ENCODE data around the gene SCN5A. TPM values are rescaled to one million over a fixed set of nuclear protein-coding genes. Genes with fewer than 3 reads are reported as not detected.

The SCN5A gene
- total and polyA plus RNA-seq, 2 experiments from 2014 or later = 10.2 to 10.6 TPM

- no peak overlapping the region for H3K27ac Mint-ChIP-seq
- H3K4me3 Mint-ChIP-seq = no peak overlapping the region
- Histone ChIP-seq H3K27ac (ENCODE audit: low read depth) (no peak overlapping the region), H2AFZ (no peak overlapping the region), H3K27me3 (ENCODE audit: insufficient read depth) (no peaks in the 10 kb centered on the region), H3K4me1 (ENCODE audit: insufficient read depth) (no peaks in the 10 kb centered on the region), H3F3A (replicated peaks; ENCODE audit: low read depth) (no peaks in the 10 kb centered on the region), H3K4me3 (no peak overlapping the region), H3K4me2 (no peak overlapping the region), H3K36me3 (ENCODE audit: insufficient read depth) (no peaks in the 10 kb centered on the region), H3K79me2 (replicated peaks; ENCODE audit: insufficient read depth) (no peaks in the 10 kb centered on the region), H4K20me1 (replicated peaks; ENCODE audit: insufficient read depth) (no peaks in the 10 kb centered on the region), H3K9me2 (ENCODE audit: insufficient read depth) (no peaks in the 10 kb centered on the region)
- H3K4me1 Mint-ChIP-seq = no peaks in the 10 kb centered on the region; the same call in 2 of the 3 replicates
- DNase-seq (ENCODE audit: low spot score) (no peak), ATAC-seq (no peak)
- peaks cover 3% of the 10 kb centered on the region for H3K27me3 Mint-ChIP-seq (ENCODE audit: insufficient read depth, low read depth, poor library complexity)
- TF ChIP-seq EZH2phosphoT487 (IDR thresholded peaks at IDR 0.05; ENCODE audit: unreplicated experiment) (no peak), CREB1 (CRISPR knock-in tag; IDR thresholded peaks at IDR 0.05; ENCODE audit: low read depth) (no peak), JUNB (IDR thresholded peaks at IDR 0.05; ENCODE audit: unreplicated experiment) (no peak), ZNF114 (CRISPR knock-in tag; IDR thresholded peaks at IDR 0.05) (no peak), POLR2AphosphoS5 (IDR thresholded peaks at IDR 0.05; ENCODE audit: low read depth) (no peak)
- H3K9me3 Mint-ChIP-seq = no peaks in the 10 kb centered on the region
- peaks cover 15% of the 10 kb centered on the region; the same call in 2 of the 3 replicates for H3K36me3 Mint-ChIP-seq (ENCODE audit: low read depth)
These were observed 47.4 kb downstream of the SCN5A start for GRCh38 chr3:38601956-38602550.

DNA sequence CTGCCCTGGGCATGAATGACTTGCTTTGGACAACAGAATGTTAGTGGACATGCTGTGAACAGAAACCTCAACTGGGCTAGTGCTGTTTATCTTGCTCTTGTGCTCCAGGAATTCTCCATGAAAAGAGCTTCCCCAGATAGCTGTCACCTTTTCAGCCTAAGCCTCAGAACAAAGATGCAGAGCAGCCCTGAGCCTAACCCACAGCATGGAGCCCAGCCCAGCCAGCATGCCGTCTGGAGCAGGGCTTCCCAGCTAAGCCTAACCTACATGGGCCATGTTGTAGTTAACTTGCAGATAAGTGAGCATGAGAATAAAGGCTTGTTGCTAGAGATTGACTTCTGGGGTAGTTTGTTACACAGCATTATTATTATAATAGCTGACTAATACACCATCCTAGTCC is 48.9 kb downstream of the SCN5A start:
- no peaks in the 10 kb centered on the region for H3K4me1 ChIP-seq (ENCODE audit: insufficient read depth)
- H3K79me2 ChIP-seq (replicated peaks; ENCODE audit: insufficient read depth) = no peaks in the 10 kb centered on the region
- no peak overlapping the region for H3K27ac ChIP-seq (ENCODE audit: low read depth)
- H3K4me2 ChIP-seq = no peak overlapping the region
- H3K27me3 ChIP-seq (ENCODE audit: insufficient read depth) = no peaks in the 10 kb centered on the region
- Mint-ChIP-seq H3K36me3 (ENCODE audit: low read depth) (peaks cover 15% of the 10 kb centered on the region; the same call in 2 of the 3 replicates), H3K4me1 (no peaks in the 10 kb centered on the region; the same call in 2 of the 3 replicates), H3K9me3 (no peaks in the 10 kb centered on the region), H3K27me3 (ENCODE audit: insufficient read depth, low read depth, poor library complexity) (peaks cover 5% of the 10 kb centered on the region), H3K27ac (no peak overlapping the region), H3K4me3 (no peak overlapping the region)
- H3K9me2 ChIP-seq (ENCODE audit: insufficient read depth) = no peaks in the 10 kb centered on the region
- ATAC-seq = peak; percentile 48; the same call in 2 of the 3 replicates
- H4K20me1 ChIP-seq (replicated peaks; ENCODE audit: insufficient read depth) = no peaks in the 10 kb centered on the region
- TF ChIP-seq REST (IDR thresholded peaks at IDR 0.05; ENCODE audit: unreplicated experiment) = no peak
- no peak overlapping the region for H3K4me3 ChIP-seq
- H3F3A ChIP-seq (replicated peaks; ENCODE audit: low read depth) = no peaks in the 10 kb centered on the region
- DNase-seq (ENCODE audit: low spot score) = no peak
- no peak overlapping the region for H2AFZ ChIP-seq
- no peaks in the 10 kb centered on the region for H3K36me3 ChIP-seq (ENCODE audit: insufficient read depth)

DNA sequence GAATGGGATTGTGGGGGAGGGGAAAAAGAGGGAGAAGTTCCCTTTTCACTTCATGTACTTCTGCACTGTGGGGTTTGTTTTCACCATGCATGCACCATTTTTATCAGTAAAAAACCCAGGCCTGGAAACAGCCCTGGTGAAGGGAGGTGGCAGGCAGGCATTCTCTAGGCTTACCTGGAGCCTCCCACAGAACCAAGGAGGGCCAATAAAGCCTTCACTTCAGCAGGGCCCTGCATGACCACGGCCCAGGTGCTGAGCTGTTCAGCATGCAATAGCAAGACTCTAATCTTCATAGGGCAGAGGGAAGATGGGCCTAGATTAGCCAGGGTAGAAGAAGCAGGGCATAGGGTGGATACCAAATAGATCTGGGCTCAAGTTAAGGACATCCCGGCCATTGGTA is 49.6 kb downstream of the SCN5A start:
- Histone ChIP-seq H3K27ac (ENCODE audit: low read depth) (no peak overlapping the region), H3K27me3 (ENCODE audit: insufficient read depth) (no peaks in the 10 kb centered on the region), H3K4me2 (no peak overlapping the region), H3K4me1 (ENCODE audit: insufficient read depth) (no peaks in the 10 kb centered on the region), H3K9me2 (ENCODE audit: insufficient read depth) (no peaks in the 10 kb centered on the region), H3K36me3 (ENCODE audit: insufficient read depth) (no peaks in the 10 kb centered on the region), H4K20me1 (replicated peaks; ENCODE audit: insufficient read depth) (no peaks in the 10 kb centered on the region), H3F3A (replicated peaks; ENCODE audit: low read depth) (no peaks in the 10 kb centered on the region), H3K4me3 (no peak overlapping the region), H2AFZ (no peak overlapping the region), H3K79me2 (replicated peaks; ENCODE audit: insufficient read depth) (no peaks in the 10 kb centered on the region)
- no peaks in the 10 kb centered on the region; the same call in 2 of the 3 replicates for H3K4me1 Mint-ChIP-seq
- no peaks in the 10 kb centered on the region for H3K9me3 Mint-ChIP-seq
- peaks cover 5% of the 10 kb centered on the region for H3K27me3 Mint-ChIP-seq (ENCODE audit: insufficient read depth, low read depth, poor library complexity)
- TF ChIP-seq EZH2 (IDR thresholded peaks at IDR 0.05; ENCODE audit: low read depth, unreplicated experiment) (no peak), NANOG (IDR thresholded peaks at IDR 0.05; ENCODE audit: borderline replicate concordance) (no peak), ZNF331 (CRISPR knock-in tag; IDR thresholded peaks at IDR 0.05; ENCODE audit: low read depth) (no peak), JUNB (IDR thresholded peaks at IDR 0.05; ENCODE audit: unreplicated experiment) (no peak), REST (IDR thresholded peaks at IDR 0.05; ENCODE audit: unreplicated experiment) (no peak), CTCF (conservative IDR thresholded peaks at IDR 0.05; ENCODE audit: low read depth in 2 of 2) (no peak)
- DNase-seq (ENCODE audit: low spot score) = no peak
- ATAC-seq = no peak
- H3K36me3 Mint-ChIP-seq (ENCODE audit: low read depth) = peaks cover 13% of the 10 kb centered on the region; the same call in 2 of the 3 replicates
- no peak overlapping the region for H3K27ac Mint-ChIP-seq
- H3K4me3 Mint-ChIP-seq = no peak overlapping the region
